ENCODE measurements around the gene KCNIP3. TPM values are rescaled to one million over a fixed set of nuclear protein-coding genes. Genes with fewer than 3 reads are reported as not detected.

The KCNIP3 gene
- total RNA-seq, 1 donor from 2014 or later = 3.9 TPM

GRCh38 chr2:95275151-95275515 is 22.0 kb upstream of the KCNIP3 start:
- no peak overlapping the region for H3K4me3 ChIP-seq (ENCODE audit: low read depth, low read length)

GRCh38 chr2:95275601-95276243 is 21.4 kb upstream of the KCNIP3 start:
- no peak for TF ChIP-seq CTCF (conservative IDR thresholded peaks at IDR 0.05; ENCODE audit: low read depth, low read length)
- no peak overlapping the region for H3K4me3 ChIP-seq (ENCODE audit: low read depth, low read length)
- no peak for DNase-seq (ENCODE audit: low read depth)

More at GRCh38 chr2:95275151-95275515, 22.0 kb upstream of the KCNIP3 start:
- TF ChIP-seq CTCF (conservative IDR thresholded peaks at IDR 0.05; ENCODE audit: low read depth, low read length) = no peak
- no peak for DNase-seq (ENCODE audit: low read depth)

- H3K4me3 ChIP-seq (ENCODE audit: low read depth, low read length) = no peak overlapping the region
- DNase-seq (ENCODE audit: low read depth) = no peak
- no peak for TF ChIP-seq CTCF (conservative IDR thresholded peaks at IDR 0.05; ENCODE audit: low read depth, low read length)
These were observed 20.8 kb upstream of the KCNIP3 start for GRCh38 chr2:95276244-95276887.

DNA sequence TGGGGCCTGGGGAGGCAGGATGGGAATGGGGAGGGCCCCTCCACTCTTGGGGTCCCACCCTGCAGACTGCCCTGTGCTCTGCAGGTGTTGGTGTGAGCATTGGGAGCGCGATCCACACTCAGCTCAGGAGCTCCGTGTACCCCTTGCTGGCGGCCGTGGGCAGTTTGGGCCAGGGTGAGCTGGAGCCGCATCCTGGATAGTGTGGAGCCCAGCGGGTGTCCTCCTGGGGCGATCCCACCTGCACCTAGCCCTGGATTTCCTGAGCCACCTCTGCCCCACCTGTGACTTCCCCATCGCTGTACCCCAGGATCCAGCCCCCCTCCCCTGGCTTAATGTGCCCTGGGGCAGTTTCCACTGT is 20.3 kb upstream of the KCNIP3 start:
- no peak overlapping the region for H3K4me3 ChIP-seq (ENCODE audit: low read depth, low read length)
- no peak for DNase-seq (ENCODE audit: low read depth)
- TF ChIP-seq CTCF (conservative IDR thresholded peaks at IDR 0.05; ENCODE audit: low read depth, low read length) = no peak

- peak; percentile 35 for TF ChIP-seq CTCF (conservative IDR thresholded peaks at IDR 0.05; ENCODE audit: low read depth, low read length)
- DNase-seq (ENCODE audit: low read depth) = no peak
- no peak overlapping the region for H3K4me3 ChIP-seq (ENCODE audit: low read depth, low read length)
These were observed 19.8 kb upstream of the KCNIP3 start for GRCh38 chr2:95277246-95277906.

DNA sequence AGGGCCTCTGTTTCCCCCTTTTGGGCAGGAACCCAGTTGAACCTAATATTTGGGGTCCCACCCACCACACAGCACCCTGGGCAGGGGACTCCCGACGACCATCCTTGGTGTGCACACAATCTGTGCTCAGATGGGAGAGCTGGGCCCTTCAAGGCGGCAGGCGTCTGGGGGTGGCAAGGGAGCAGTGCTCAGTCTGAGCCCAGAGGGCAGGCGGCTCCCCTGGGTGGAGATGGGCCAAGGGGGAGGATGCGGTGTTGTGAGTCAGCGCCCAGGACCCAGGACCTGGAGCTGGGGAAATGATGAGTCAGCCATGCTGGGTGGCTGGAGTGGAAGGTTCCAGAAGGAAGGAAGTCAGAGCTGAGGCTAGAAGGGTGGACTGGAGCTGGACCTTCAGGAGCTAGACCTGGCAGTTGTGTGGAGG is 19.1 kb upstream of the KCNIP3 start:
- TF ChIP-seq CTCF (conservative IDR thresholded peaks at IDR 0.05; ENCODE audit: low read depth, low read length) = no peak

More for the DNA sequence above, 19.1 kb upstream of the KCNIP3 start:
- DNase-seq (ENCODE audit: low read depth) = no peak
- no peak overlapping the region for H3K4me3 ChIP-seq (ENCODE audit: low read depth, low read length)

All from epithelial cell of proximal tubule (primary cell).